DMS53 (cell line): ENCODE results near the gene C1QTNF12.

Experiments
- DNase-seq: peaks from one replicate; lab custom pipeline; 2025; lab: John Stamatoyannopoulos, UW

The C1QTNF12 gene

DNA sequence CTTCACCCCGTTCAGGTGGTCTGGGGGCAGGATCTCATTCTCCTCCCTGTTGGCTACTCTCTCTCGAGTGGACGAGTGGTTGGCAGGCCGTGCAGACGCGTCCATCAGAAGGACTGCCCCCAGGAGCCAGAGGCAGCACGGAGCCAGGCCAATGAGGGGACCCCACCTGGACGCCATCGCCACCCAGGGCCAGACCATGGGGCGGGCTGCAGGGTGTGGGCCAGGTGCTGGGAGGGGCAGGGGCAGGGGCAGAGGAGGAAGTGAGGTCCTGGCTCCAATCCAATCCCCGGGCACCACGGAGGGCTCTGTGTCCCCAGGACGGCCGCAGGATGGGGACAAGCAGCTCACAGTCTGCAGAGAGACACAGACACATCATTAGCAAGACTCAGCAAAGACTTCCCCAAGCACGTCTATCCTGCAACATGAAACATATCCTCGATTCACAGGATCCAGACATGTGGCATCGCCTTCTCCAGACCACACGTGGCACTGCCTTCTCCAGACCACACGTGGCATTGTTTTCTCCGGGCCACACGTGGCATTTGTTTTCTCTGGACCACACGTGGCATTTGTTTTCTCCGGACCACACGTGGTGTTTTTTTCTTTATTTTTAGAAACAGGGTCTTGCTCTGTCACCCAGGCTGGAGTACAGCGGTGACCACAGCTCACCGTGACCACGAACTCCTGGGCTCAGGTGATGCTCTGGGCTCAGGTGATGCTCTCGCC, 17.8 kb downstream of the C1QTNF12 start:
- DNase-seq: no peak

DNA sequence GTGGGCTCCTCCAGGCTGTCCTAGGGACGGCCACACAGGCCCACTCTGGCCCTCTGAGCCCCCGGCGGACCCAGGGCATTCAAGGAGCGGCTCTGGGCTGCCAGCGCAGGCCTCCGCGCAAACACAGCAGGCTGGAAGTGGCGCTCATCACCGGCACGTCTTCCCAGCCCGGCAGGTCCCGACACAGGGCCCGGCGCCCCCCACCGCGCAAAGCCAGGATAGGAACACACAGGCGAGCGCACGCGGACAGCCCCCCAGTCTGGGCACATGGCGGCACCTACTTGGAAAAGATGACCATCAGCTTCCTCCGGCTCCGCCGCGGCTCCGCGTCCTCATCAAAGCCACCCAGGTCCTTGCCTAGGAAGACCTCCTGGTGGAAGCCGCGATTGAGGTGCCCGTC, 18.3 kb downstream of the C1QTNF12 start:
- DNase-seq: no peak

DNA sequence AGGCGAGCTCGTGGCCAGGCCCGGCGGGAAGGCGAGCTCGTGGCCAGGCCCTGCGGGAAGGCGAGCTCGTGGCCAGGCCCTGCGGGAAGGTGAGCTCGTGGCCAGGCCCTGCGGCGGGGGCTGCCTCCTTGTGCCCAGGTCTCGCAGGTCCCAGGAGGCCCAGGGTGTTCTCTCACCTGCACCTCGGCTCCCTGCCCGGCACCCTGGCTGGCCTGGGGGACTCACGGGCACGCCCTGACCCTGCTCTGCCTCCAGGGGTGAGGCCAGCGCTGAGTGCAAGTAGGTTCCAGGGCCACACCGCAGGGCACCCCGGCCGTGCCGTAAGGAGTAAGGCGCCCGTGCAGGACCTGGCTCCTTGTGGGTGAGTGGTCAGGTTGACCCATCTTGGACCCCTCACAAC, 19.1 kb downstream of the C1QTNF12 start:
- no peak for DNase-seq

DNA sequence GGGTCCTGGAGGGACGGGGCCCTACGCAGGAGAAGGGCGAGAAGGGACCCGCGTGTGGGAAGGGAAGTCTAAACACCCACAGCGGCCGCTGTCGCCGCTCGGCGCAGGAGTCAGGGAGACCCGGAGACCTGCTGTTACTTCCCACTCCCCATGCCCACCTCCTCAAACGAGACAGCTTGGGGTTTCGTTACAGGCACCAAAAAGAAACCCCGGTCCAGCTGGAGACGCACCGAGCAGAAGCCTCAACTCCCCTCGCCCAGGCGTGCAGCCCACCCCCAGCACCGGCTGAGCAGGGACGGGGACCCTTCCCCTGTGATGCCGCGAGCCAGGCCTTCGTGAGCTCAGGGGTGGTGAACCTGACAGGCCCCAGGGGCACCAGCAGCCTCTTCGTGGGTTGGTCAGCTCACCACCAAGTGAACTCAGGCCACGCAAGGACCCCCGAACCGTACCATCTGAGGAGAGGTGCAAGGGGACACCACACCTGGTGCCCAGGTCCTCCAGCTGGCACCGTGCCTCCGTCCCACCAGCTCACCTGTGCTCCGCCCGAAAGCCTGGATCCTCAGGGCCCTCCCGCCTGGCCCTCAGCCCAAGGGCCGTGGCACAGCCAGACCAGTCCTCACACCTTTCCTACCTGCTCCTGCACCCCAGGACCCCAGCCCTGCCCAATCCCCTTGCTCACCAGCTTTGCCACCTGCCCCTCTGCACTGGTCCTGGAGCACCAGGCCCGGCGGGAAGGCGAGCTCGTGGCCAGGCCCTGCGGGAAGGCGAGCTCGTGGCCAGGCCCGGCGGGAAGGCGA, 19.8 kb downstream of the C1QTNF12 start:
- no peak for DNase-seq

DNA sequence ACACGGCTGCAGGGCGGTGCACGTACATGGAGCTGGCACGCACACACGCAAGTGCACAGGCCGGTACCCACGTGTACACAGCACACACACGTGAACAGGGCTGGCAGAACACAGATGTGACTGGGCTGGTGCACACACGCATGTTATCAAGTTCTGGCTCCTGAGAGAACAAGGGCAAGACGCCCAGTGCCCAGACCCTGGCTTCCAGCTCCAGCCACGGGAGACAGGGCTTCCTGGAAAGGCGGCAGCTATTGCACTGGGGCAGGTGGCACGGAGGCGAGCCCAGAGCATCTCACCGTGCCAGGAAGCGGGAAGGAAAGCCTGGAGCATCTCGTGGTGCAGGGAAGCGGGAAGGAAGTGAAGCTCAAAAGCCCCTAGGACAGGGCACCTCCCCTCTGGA, 20.6 kb downstream of the C1QTNF12 start:
- DNase-seq: no peak

DNA sequence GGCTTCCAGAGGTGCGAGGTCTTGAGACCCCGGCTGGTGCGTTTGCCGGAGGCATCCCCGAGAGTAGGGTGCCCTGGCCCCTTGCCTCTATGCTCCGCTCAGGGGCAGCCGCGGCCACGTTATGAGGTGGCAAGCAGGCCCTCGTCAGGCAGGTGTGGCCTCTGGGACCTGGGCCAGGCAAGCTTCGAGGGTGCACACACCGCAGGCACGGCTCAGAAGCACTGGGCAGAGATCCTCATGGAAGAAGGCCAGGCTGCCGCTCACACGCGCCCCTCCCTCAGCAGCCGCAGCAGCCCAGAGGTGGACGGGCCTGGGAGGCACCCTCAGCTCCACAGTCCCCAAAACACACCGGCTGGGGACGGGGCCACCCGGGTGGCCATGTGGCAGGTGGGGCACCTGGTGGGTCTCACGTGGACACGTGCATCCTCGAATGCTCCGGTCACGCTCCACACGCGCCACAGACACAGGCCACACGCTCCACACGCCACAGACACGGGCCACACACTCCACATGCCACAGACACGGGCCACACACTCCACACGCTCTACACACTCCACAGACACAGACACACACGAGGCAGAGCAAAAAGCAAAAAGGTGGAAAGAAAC, 21.2 kb downstream of the C1QTNF12 start:
- DNase-seq: no peak

DNA sequence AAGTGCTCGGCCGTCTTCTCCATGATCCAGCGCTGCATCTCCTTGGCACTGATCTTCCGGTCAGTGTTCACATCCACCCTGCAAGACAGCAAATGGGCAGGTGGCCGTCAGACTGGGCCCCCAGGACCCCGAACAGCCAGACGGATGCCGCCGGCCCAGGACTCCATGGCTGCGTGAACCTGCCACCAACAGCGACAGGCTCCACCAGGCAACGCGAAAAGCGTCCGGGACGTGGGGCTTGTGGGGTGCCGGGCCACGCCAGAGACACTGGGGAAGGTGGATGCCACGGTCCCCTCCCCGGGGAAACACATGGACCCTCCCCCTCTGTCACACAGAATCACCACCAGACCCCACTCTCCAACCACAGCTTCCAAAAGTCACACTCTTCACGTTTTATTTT, 22.6 kb downstream of the C1QTNF12 start:
- no peak for DNase-seq

DNA sequence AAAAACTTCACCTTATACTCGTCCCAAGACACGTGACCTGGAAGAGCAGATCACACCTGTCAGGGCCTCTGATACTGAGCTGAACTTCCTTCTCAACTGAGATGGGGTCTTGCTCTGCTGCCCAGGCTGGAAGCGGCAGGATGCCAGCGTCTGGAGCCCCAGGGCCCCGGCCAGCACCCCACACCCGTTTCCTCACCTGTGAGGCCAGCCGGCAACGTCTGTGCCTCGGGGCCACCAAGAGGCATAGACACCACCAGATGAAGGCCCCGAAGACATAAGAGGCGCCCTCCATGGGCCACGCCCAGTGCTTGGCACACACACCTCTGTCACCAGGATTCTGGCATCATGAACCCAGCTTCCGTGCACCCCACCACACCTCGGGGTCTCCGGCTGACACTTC, 23.2 kb downstream of the C1QTNF12 start:
- DNase-seq: no peak

DNA sequence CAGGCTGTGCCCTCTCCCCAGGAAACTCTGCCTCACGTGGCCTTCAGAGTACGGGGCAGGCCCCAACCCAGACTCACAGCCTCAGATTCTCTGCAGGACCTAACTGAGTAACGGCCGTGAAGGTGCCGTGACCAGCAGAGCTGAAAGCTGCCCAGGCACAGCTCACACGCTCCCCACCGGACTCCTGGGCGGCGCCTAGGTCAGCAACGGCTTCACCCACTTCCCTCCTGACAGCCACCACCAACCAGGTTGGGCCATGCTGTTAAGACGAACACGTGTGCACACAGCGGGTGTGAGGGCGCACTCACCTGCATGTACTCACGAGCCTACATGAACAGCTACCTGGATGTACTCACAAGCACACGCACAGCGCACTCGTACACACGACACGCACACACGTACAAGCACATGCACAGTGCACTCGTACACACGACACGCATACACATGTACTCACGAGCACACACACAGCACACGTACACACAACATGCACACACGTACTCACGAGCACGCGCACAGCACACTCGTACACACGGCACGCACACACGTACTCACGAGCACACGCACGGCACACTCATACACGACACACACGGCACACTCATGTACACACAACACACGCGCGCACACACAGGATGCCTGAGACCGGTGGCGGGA, 23.8 kb downstream of the C1QTNF12 start:
- no peak for DNase-seq

DNA sequence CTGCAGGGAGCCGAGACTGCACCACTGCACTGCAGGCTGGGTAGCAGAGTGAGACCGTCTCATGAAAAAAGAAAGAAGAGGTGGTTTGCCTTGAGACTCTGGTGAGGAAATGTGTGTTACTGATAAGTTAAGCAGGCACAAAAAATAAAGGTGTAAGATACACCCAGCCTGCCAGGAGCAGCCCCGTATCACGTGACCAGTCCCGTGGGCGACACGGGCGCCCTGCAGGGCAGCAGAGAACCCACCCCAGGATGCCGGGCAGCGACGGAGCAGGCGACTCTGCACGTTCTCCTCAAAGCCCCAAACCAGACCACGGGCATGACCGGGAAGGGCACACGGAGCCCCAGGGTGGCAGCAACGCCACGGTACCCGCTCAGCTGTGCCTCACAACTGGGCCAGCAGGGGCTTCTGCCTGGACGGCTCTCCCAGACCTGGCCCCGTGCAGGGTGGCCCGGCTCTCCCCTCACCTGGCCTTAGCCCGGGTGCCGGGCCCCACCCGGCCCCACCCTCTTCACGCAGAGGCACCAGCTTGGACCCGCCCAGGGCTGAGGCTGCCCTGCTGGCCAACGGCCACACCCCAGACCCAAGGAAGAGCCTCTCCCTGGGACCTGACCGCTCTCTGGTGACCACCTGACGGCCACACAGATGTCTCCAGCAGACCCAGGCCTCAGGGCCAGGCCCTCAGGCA, 24.5 kb downstream of the C1QTNF12 start:
- no peak for DNase-seq

DNA sequence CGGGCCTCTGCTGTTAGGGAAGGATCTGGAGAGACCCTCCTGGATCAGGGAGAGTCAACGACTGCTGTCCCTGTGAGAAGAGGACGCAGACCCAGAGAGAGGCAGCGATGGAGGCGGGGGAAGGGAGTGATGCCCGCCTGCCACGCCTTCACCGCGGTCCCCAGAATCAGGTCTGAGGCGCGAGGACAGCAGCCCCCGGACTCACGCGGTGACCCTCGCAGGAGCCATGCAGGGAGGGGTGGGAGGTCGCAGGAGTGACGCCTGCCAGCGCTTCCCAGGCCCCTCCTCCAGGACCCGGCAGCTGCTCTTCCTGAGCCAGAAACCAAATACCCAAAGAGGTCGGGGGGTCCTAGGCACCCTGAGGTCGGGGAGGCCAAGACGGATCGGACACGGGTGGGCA, 26.3 kb downstream of the C1QTNF12 start:
- no peak for DNase-seq

DNA sequence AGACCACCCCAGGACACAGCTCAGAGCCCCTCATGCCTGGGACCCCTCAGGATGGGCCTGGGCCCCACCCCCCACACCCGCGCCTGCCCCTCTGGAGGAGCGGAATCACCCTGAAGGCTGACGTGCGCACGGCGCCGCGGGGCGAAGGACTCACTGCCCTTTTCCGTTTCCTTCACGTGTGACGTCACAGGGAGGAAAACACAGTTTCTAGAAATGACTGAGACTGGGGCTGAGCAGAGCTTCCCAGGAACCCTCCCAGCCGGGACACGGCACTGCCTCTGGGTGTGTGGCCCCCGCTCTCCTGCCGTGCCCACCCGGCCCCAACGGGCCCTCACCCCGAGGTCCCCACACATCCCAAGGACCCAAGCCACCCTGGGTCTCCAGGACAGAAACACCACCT, 27.2 kb downstream of the C1QTNF12 start:
- no peak for DNase-seq

DNA sequence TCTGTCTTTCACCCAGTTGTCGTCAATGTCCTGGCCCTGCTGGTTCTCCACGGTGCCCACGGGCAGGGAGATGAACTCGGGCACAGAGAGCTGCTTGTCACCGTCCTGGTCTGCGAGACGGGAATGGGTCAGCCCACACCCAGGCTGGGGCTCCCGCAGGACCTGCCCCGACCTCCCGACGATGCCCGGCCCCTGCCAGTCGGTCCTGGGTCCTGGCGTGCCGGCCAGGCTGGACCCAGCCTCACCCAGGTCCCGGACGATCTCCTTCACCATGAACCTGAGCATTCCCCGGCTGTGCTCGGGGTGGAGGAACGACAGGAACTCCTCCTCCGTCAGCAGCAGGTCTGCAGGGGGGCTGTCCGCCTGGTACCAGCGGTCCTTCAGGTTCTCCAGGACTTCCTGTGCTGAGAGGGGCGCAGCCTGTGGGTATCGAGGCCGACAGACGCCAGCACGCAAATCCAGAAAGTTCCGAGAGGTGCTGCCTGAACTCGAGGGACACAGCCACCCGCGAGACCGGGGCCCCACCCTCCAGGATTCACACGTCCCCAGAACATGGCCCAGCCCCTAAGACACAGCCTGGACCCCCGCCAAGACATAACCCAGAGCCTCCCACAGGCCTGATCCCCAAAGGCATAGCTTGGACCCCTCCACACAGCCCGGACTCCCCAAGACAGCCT, 27.9 kb downstream of the C1QTNF12 start:
- DNase-seq: no peak

DNA sequence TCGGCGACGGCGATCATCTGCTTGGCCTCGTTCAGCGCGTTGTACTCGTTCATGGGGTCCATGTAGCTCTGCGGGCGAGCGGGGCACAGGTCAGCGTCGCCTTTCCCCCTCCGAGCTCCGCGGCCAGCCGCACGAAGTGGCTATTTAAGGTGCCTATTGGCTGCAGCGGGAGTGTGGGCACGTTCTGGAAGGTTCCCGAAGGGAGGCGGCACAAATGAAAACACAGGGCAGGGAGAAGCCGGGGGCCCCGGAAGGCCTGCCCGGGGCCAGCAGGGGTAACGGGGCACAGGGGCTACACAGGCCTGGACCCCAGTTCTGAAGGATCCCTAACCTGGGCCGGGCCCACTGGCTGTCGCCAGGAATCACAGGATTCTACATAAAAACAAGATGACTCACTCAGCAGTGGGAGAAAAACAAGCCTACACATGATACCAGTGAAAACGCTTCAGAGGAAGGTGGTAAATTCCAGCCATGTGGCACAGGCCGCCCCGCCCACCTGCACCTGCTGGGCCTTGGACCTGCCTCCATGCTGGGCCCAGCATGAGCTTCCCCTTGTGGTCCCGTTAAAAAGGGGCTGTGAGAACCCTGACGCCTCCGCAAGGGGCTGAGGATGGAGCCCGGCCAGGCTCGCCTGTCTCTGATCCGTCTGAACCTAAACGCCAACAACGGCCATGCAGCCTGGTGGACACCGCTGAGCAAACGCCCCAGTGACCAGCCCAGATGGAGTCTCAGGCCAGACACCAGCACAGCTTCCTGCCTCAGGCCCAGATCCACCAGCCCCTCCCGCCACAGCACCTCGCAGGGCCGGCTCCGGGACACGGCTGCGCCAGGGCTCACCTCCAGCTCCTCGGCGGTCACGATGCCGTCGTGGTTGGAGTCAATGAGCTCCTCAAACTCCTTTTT, 28.6 kb downstream of the C1QTNF12 start:
- DNase-seq: peak; percentile 77

DNA sequence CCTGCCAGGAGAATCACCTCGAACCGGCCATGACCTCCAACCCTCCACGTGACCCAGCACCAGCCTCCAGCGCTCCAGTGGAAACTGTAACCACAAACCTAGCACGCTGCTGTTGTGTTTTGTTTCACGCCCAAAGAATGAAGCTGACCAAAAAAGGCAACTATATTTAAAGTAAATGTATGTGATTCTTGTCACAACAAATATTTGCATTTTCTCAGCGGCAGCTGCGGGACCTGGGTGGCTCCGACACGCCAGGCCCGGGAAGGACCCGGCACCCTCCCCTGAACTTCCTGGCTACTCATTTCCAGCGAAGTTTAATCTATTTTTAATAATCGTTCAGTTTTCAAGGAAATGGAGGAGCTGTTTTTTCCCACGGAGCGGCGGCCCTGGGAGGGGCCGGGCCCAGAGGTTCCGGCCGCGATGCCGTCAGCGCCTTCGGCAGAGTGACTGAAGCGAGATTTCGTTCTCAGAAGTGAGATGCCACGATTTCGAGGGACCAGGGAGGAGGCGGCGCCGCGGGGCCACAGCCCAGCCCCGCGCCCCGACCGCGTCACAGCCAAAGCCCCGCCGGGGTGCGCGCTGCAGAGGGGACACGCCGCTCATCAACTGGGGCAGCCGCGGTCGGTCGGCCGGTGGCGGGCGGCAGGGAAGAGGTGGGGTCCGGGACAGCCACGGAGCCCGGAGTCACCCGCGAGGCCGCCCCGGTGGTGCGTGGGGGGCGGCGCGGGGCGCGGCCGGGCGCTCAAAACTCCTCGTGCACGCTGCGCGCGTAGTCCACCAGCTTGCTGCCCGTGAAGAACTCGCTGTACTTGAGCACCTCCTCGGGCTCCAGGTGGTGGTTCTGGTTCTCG, 29.5 kb downstream of the C1QTNF12 start:
- DNase-seq: no peak

DNA sequence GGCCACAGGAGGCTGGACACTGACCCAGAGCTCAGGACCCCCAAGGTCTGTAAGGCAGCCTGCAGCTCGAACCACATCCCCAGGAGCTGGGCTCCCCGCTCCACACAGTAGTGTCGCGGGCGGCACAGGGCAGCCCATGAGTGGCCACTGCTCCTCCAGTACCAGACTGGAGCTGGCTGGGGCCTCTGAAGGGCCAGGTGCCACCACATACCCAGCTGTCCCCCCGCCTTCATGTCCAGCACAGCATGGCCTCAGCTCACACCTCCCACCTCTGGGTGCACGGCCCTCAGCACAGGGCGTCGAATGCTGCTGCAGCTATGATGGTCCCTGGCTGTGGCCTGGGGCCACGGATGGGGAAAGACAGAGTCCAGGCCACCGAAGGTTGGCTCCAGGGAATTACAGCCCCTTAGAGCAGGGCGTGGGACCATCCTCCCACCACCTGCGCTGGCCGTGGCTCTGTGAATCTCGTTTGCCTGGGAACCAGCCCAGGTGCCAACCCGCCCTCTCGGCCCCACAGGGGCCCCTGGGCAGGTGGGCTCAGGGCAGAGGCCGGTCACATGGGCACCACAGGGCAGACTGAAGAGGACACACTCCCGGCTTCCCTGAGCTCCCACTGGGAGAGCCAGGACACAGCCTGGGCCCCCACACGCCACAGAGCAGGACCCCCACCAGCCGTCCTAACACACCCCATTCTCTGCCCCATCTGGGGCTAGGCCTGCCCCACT, 30.5 kb downstream of the C1QTNF12 start:
- no peak for DNase-seq

DNA sequence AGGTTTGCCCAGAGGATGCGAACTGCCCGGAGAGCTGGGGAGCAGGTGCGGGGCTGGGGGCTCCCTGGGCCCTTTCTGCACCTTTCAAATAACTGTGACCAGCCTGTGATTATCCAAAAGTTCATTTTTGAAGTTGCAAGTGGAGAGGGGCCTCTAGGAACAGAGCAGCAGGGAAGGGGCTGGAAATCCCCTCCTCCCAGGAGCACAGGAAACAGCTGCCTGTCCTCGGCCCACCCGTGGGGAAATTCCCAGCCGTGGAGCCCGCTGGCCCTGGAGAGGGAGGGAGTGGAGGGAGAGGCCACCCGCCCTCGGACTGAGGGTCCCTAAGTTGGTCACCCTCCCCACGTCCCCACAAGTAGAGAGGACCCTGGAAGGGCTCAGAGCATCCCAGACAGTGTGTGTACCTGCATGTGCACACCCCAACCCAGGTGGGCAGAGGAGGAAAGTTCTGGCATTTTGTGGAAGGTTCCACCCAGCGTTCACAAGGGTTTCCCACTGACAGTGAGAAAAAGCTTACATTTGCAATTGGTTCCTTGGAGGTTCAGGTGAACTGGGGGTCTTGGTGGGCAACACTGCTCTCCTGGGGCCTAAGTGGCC, 31.3 kb downstream of the C1QTNF12 start:
- DNase-seq: no peak
